ENCODE measurements around the gene PNCK. TPM values are rescaled to one million over a fixed set of nuclear protein-coding genes. Genes with fewer than 3 reads are reported as not detected.

PNCK gene
- total and polyA plus RNA-seq, 12 donors, result 2.0 to 15.6 (median 5.7) TPM

GRCh38 chrX:153620576-153620975 is 53.0 kb downstream of the PNCK start:
- Histone ChIP-seq H3K4me1 (no peaks in the 10 kb centered on the region), H3K36me3 (no peaks in the 10 kb centered on the region), H3K27me3 (peaks cover 0 to 52% (median 0%) of the 10 kb centered on the region in 7 donors), H3K27ac (no peak overlapping the region), H3K9me3 (no peaks in the 10 kb centered on the region), H3K4me3 (no peak overlapping the region)
- DNase-seq (no peak), ATAC-seq (no peak)
- no peak for TF ChIP-seq CTCF (IDR thresholded peaks at IDR 0.05)
- intact Hi-C loops (cut with DNase I), result no loop called here
- 85% methylated on average over 5 of the region's 5 CpGs for WGBS, 2 donors

Other genes with a start within 250 kb of the PNCK start
- gene TREX2, start 227.8 kb downstream of the PNCK start, total RNA-seq, result under 1 TPM in 6 of 10 donors, not detected in 4; 0.20 to 0.33 (median 0.26) TPM
- under 1 TPM; 0.36 to 0.44 TPM for gene TREX2, start 227.8 kb downstream of the PNCK start, polyA plus RNA-seq
- 10 to 100 TPM; 12.7 to 25.7 (median 18.2) TPM for gene HAUS7, start 203.2 kb downstream of the PNCK start, total RNA-seq
- gene HAUS7, start 203.2 kb downstream of the PNCK start, polyA plus RNA-seq, result 10 to 100 TPM; 24.3 to 45.3 TPM
- 100 to 1,000 TPM in 1 of 10 donors, 10 to 100 TPM in 9; 38.7 to 202 (median 62.4) TPM for gene BGN, start 178.8 kb downstream of the PNCK start, total RNA-seq
- 100 to 1,000 TPM; 101 to 116 TPM for gene BGN, start 178.8 kb downstream of the PNCK start, polyA plus RNA-seq
- not detected for gene ATP2B3, start 156.2 kb downstream of the PNCK start, total RNA-seq
- gene ATP2B3, start 156.2 kb downstream of the PNCK start, polyA plus RNA-seq, result not detected
- 10 to 100 TPM; 16.9 to 50.1 (median 21.7) TPM for gene CCNQ, start 74.7 kb downstream of the PNCK start, total RNA-seq
- gene CCNQ, start 74.7 kb downstream of the PNCK start, polyA plus RNA-seq, result 100 to 1,000 TPM in 1 of 2 donors, 10 to 100 TPM in 1; 95.2 to 132 TPM
- under 1 TPM in 1 of 10 donors, not detected in 9; 0.09 TPM for gene DUSP9, start 26.6 kb downstream of the PNCK start, total RNA-seq
- under 1 TPM in 1 of 2 donors, not detected in 1; 0.03 TPM for gene DUSP9, start 26.6 kb downstream of the PNCK start, polyA plus RNA-seq
- gene SLC6A8, start 14.1 kb upstream of the PNCK start, total RNA-seq, result 100 to 1,000 TPM; 150 to 238 (median 186) TPM
- gene SLC6A8, start 14.1 kb upstream of the PNCK start, polyA plus RNA-seq, result 100 to 1,000 TPM; 128 to 155 TPM
- gene BCAP31, start 50.6 kb upstream of the PNCK start, total RNA-seq, result 100 to 1,000 TPM in 3 of 10 donors, 10 to 100 TPM in 7; 70.2 to 140 (median 85.4) TPM
- gene BCAP31, start 50.6 kb upstream of the PNCK start, polyA plus RNA-seq, result 100 to 1,000 TPM in 1 of 2 donors, 10 to 100 TPM in 1; 82.2 to 164 TPM
- 10 to 100 TPM; 11.0 to 24.2 (median 14.4) TPM for gene ABCD1, start 51.0 kb upstream of the PNCK start, total RNA-seq
- 10 to 100 TPM in 1 of 2 donors, 1 to 10 TPM in 1; 9.3 to 15.3 TPM for gene ABCD1, start 51.0 kb upstream of the PNCK start, polyA plus RNA-seq
- 1 to 10 TPM; 2.1 to 5.8 (median 4.3) TPM for gene PLXNB3, start 90.4 kb upstream of the PNCK start, total RNA-seq
- 1 to 10 TPM; 1.1 to 8.1 TPM for gene PLXNB3, start 90.4 kb upstream of the PNCK start, polyA plus RNA-seq
- gene SRPK3, start 107.2 kb upstream of the PNCK start, total RNA-seq, result 10 to 100 TPM; 20.3 to 52.7 (median 44.8) TPM
- gene SRPK3, start 107.2 kb upstream of the PNCK start, polyA plus RNA-seq, result 10 to 100 TPM in 1 of 2 donors, 1 to 10 TPM in 1; 9.9 to 52.2 TPM
- gene IDH3G, start 120.6 kb upstream of the PNCK start, total RNA-seq, result 10 to 100 TPM; 58.7 to 86.9 (median 74.5) TPM
- gene IDH3G, start 120.6 kb upstream of the PNCK start, polyA plus RNA-seq, result 10 to 100 TPM; 73.4 to 97.2 TPM
- 100 to 1,000 TPM in 9 of 10 donors, 10 to 100 TPM in 1; 94.1 to 227 (median 144) TPM for gene SSR4, start 120.9 kb upstream of the PNCK start, total RNA-seq
- 100 to 1,000 TPM; 477 to 551 TPM for gene SSR4, start 120.9 kb upstream of the PNCK start, polyA plus RNA-seq
- 1 to 10 TPM; 1.2 to 3.0 (median 2.0) TPM for gene PDZD4, start 156.7 kb upstream of the PNCK start, total RNA-seq
- 1 to 10 TPM; 2.4 to 4.5 TPM for gene PDZD4, start 156.7 kb upstream of the PNCK start, polyA plus RNA-seq
- gene L1CAM, start 212.4 kb upstream of the PNCK start, total RNA-seq, result 1 to 10 TPM; 1.1 to 5.6 (median 2.8) TPM
- gene L1CAM, start 212.4 kb upstream of the PNCK start, polyA plus RNA-seq, result 1 to 10 TPM; 2.4 to 2.6 TPM
- 1 to 10 TPM; 1.4 to 4.9 (median 2.1) TPM for gene AVPR2, start 230.9 kb upstream of the PNCK start, total RNA-seq
- gene AVPR2, start 230.9 kb upstream of the PNCK start, polyA plus RNA-seq, result 1 to 10 TPM; 6.6 to 8.9 TPM

Measured in heart right ventricle (tissue), 16 donors.